K562 (cell line): ENCODE measurements around the gene FOXN1. TPM values are rescaled to one million over a fixed set of nuclear protein-coding genes. Genes with fewer than 3 reads are reported as not detected.

Experiments used
- ATAC-seq: fragments of 200-7000 bp; cut with Tn5 transposase; 3 replicates; pipeline ENCODE4 v1.9.1; 2020; ENCODE audit warnings: moderate library complexity
- BruUV-seq: library from RNA; stranded (reverse); fragments of 400-500 nt; replicated peaks from 2 replicates; lab custom pipeline; 2021; lab: Mats Ljungman, UMichigan
- CTCF ChIA-PET: fragments of 300-600 bp; formaldehyde crosslinking; extraction: SDS; loops from one replicate; lab custom pipeline; 2021; ENCODE audit warnings: low intra/inter-chr PET ratio; lab: Yijun Ruan, JAX
- POLR2A ChIA-PET: fragments of 300-600, 350-650 bp; sonication (Branson Sonifier 250); formaldehyde crosslinking; extraction: SDS; loops from one replicate; lab custom pipeline; 2021; ENCODE audit warnings: antibody characterized with exemption, inconsistent platforms; lab: Yijun Ruan, JAX
- DNase-seq, 4 experiments: peaks; one replicate each; pipeline versions ENCODE4 v3.0.0 to v3.0.0-alpha.2; 2011 to 2018; ENCODE audit warnings: low spot score in 3 of 4, mixed read lengths in 3 of 4; ENCODE audit errors: extremely low read depth in 1 of 4
- FAIRE-seq: peaks from 2 replicates; lab custom pipeline; 2011; peaks lifted over from hg19 to GRCh38; lab: Jason Lieb, UNC
- H2AFZ ChIP-seq: 2 replicates; pipeline ENCODE4 v1.6.0; 2011; ENCODE audit warnings: low read depth, low read length, control low read depth, inconsistent platforms
- H3K27ac ChIP-seq: fragments of 200-600 bp; 3 replicates; pipeline ENCODE4 v1.8.0; 2011; ENCODE audit warnings: low read depth, mild to moderate bottlenecking, control low read depth, inconsistent platforms, low read length, moderate library complexity, mixed read lengths; ENCODE audit errors: extremely low read depth
- H3K27me3 ChIP-seq, 2 experiments: fragments of 300-600 bp in 1 of 2; 2 replicates in 1 of 2; 3 replicates in 1 of 2; pipeline versions ENCODE4 v1.6.0 to v1.8.0; 2011; ENCODE audit warnings: inconsistent platforms in 2 of 2, low read length in 2 of 2, mild to moderate bottlenecking in 1 of 2, mixed read lengths in 1 of 2, moderate library complexity in 1 of 2; ENCODE audit not compliant: control insufficient read depth in 2 of 2, insufficient read depth in 2 of 2
- H3K36me3 ChIP-seq: fragments of 300-600 bp; 3 replicates; pipeline ENCODE4 v1.8.0; 2011; ENCODE audit warnings: mild to moderate bottlenecking, low read length, inconsistent platforms; ENCODE audit not compliant: control insufficient read depth, insufficient read depth
- H3K4me1 ChIP-seq, 2 experiments: fragments of 200-600 bp in 1 of 2; replicated peaks in 1 of 2; 2 replicates in 1 of 2; 3 replicates in 1 of 2; pipeline versions ENCODE4 v1.5.1 to v1.8.0; 2011; ENCODE audit warnings: inconsistent platforms in 2 of 2, low read length in 2 of 2, mild to moderate bottlenecking in 1 of 2, mixed read lengths in 1 of 2, moderate library complexity in 1 of 2; ENCODE audit not compliant: control insufficient read depth in 2 of 2, insufficient read depth in 2 of 2
- H3K4me2 ChIP-seq: 2 replicates; pipeline ENCODE4 v1.6.1; 2011; ENCODE audit warnings: low read length, control low read depth, inconsistent platforms, mixed read lengths; ENCODE audit not compliant: insufficient read depth
- H3K4me3 ChIP-seq: fragments of 200-600 bp; sonication (generic), shearing (Covaris generic); 2 replicates; pipeline ENCODE4 v1.5.1; 2016; ENCODE audit warnings: control low read depth, inconsistent platforms
- H3K79me2 ChIP-seq: fragments of 200-600 bp; 3 replicates; pipeline ENCODE4 v1.8.0; 2011; ENCODE audit warnings: low read length, inconsistent platforms; ENCODE audit not compliant: control insufficient read depth, insufficient read depth
- H3K9ac ChIP-seq, 2 experiments: 2 replicates each; pipeline versions ENCODE4 v1.6.0 to v1.6.1; 2011; ENCODE audit warnings: low read depth in 2 of 2, low read length in 2 of 2, control low read depth in 1 of 2, inconsistent platforms in 1 of 2, mild to moderate bottlenecking in 1 of 2, mixed read lengths in 1 of 2; ENCODE audit not compliant: insufficient read depth in 1 of 2
- H3K9me1 ChIP-seq: one replicate; pipeline ENCODE4 v1.6.0; 2011; ENCODE audit warnings: inconsistent platforms, mild to moderate bottlenecking, low read length, moderate library complexity; ENCODE audit not compliant: control insufficient read depth, insufficient read depth
- H3K9me3 ChIP-seq: replicated peaks from 2 replicates; pipeline ENCODE4 v1.5.1; 2011; ENCODE audit warnings: low read depth, low read length, inconsistent platforms; ENCODE audit not compliant: control insufficient read depth, insufficient read depth
- H4K20me1 ChIP-seq: replicated peaks from 2 replicates; pipeline ENCODE4 v1.6.1; 2011; ENCODE audit warnings: low read length, inconsistent platforms, mixed read lengths; ENCODE audit not compliant: control insufficient read depth, insufficient read depth
- ETS2 ChIP-seq: IDR thresholded peaks from 2 replicates; pipeline ENCODE4 v1.6.1; 2016; ENCODE audit warnings: borderline replicate concordance, missing genetic modification characterization, mild to moderate bottlenecking, moderate library complexity, missing compliant biosample characterization; ENCODE audit not compliant: poor library complexity, severe bottlenecking
- HDGF ChIP-seq: fragments of 450-650 bp; IDR thresholded peaks from 2 replicates; pipeline ENCODE4 v1.6.1; 2016
- SMARCC2 ChIP-seq: fragments of 450-650 bp; IDR thresholded peaks from 2 replicates; pipeline ENCODE4 v1.6.1; 2017; ENCODE audit warnings: antibody characterized with exemption, moderate library complexity, mild to moderate bottlenecking, low read depth
- SRSF1 ChIP-seq: fragments of 200-400 bp; formaldehyde crosslinking; IDR thresholded peaks from 2 replicates; pipeline ENCODE4 v1.6.1; 2017; ENCODE audit warnings: mild to moderate bottlenecking, low read depth, low read length, moderate library complexity
- ZNF165 ChIP-seq: fragments of 250-450 bp; sonication (Bioruptor Pico); IDR thresholded peaks from 2 replicates; pipeline ENCODE4 v1.4.0; 2020; ENCODE audit warnings: borderline replicate concordance
- ZNF785 ChIP-seq: fragments of 250-450 bp; sonication (Bioruptor Pico); IDR thresholded peaks from 2 replicates; pipeline ENCODE4 v1.4.0; 2020; ENCODE audit warnings: mild to moderate bottlenecking
- WGBS: fragments of 100-300 bp; shearing (Covaris generic); methylation state at CpG from one replicate; pipeline ENCODE4 v1.1.6; 2016; ENCODE audit warnings: low coverage, mixed read lengths; ENCODE audit not compliant: insufficient coverage; ENCODE audit errors: missing lambda C conversion rate; 5-methylcytosine and 5-hydroxymethylcytosine counted together
- in situ Hi-C: fragments of 300-500 bp; cut with MboI; formaldehyde crosslinking; loops from 4 replicates; pipeline ENCODE4 v1.15.0; 2018; ENCODE audit warnings: inconsistent platforms, mixed read lengths
- intact Hi-C: fragments of 100-400 bp; cut with micrococcal nuclease; formaldehyde crosslinking; loops from 2 replicates; pipeline ENCODE4 v1.14.2; 2022
- polyA plus RNA-seq, 8 experiments: library from polyadenylated mRNA; depleted of rRNA in 4 of 8; stranded (reverse) in 5 of 8; unstranded in 3 of 8; fragments of >200 nt; fragmentation: Nextera tagmentation in 2 of 8; fragmentation: Illumina TruSeq in 1 of 8; extraction: Ambion mirVana in 2 of 8; extraction: Trizol in 1 of 8; gene quantifications; 2 replicates each; pipeline versions ENCODE4 v1.2.1 to v1.2.3, GENCODE V29; 2011 to 2014; ENCODE audit warnings: inconsistent platforms in 1 of 8, missing spikeins in 1 of 8
- total RNA-seq, 7 experiments: library from RNA; depleted of rRNA in 6 of 7; stranded (reverse); fragments of >200 nt in 6 of 7; fragmentation: Illumina TruSeq in 2 of 7; extraction: Trizol in 2 of 7; gene quantifications; 2 replicates each; pipeline versions ENCODE4 v1.2.1 to v1.2.3, GENCODE V29; 2011 to 2021; ENCODE audit warnings: low replicate concordance in 1 of 7
- TF ChIP-seq, protein P1 (sequence below): fragments of 450-650 bp; IDR thresholded peaks from 2 replicates; pipeline ENCODE4 v1.6.1; 2016; ENCODE audit warnings: mild to moderate bottlenecking, moderate library complexity

Gene FOXN1
- total and polyA plus RNA-seq, 9 of the 15 experiments (the other 6 are each of a cell fraction or from before 2014, with no cell fraction given): not detected

GRCh38 chr17:28501421-28502284 lies 4.5 kb upstream of the FOXN1 start:
- FAIRE-seq: no peak
- in situ Hi-C loops: no loop called here
- POLR2A ChIA-PET: interaction anchor here (0.7 to 1.5 kb wide), 3 partner anchors 24 to 69 kb away, joined by 3 read pairs; no protein-coding TSS in a partner anchor
- peak; percentile 46 for ATAC-seq
- Histone ChIP-seq H3K27ac (no peak overlapping the region), H3K36me3 (no peaks in the 10 kb centered on the region), H3K4me2 (no peak overlapping the region), H3K27me3 (peaks cover 16 to 28% of the 10 kb centered on the region in 2 experiments), H3K4me3 (no peak overlapping the region), H3K79me2 (no peaks in the 10 kb centered on the region)
- DNase-seq: no peak
- 36% methylated on average over 3 of the region's 3 CpGs for WGBS
- intact Hi-C loops: no loop called here
- TF ChIP-seq SMARCC2 (no peak), ZNF785 (no peak), HDGF (no peak), SRSF1 (no peak), ZNF165 (CRISPR knock-in tag) (no peak), ETS2 (tag) (no peak)
- TF ChIP-seq, protein P1, sequence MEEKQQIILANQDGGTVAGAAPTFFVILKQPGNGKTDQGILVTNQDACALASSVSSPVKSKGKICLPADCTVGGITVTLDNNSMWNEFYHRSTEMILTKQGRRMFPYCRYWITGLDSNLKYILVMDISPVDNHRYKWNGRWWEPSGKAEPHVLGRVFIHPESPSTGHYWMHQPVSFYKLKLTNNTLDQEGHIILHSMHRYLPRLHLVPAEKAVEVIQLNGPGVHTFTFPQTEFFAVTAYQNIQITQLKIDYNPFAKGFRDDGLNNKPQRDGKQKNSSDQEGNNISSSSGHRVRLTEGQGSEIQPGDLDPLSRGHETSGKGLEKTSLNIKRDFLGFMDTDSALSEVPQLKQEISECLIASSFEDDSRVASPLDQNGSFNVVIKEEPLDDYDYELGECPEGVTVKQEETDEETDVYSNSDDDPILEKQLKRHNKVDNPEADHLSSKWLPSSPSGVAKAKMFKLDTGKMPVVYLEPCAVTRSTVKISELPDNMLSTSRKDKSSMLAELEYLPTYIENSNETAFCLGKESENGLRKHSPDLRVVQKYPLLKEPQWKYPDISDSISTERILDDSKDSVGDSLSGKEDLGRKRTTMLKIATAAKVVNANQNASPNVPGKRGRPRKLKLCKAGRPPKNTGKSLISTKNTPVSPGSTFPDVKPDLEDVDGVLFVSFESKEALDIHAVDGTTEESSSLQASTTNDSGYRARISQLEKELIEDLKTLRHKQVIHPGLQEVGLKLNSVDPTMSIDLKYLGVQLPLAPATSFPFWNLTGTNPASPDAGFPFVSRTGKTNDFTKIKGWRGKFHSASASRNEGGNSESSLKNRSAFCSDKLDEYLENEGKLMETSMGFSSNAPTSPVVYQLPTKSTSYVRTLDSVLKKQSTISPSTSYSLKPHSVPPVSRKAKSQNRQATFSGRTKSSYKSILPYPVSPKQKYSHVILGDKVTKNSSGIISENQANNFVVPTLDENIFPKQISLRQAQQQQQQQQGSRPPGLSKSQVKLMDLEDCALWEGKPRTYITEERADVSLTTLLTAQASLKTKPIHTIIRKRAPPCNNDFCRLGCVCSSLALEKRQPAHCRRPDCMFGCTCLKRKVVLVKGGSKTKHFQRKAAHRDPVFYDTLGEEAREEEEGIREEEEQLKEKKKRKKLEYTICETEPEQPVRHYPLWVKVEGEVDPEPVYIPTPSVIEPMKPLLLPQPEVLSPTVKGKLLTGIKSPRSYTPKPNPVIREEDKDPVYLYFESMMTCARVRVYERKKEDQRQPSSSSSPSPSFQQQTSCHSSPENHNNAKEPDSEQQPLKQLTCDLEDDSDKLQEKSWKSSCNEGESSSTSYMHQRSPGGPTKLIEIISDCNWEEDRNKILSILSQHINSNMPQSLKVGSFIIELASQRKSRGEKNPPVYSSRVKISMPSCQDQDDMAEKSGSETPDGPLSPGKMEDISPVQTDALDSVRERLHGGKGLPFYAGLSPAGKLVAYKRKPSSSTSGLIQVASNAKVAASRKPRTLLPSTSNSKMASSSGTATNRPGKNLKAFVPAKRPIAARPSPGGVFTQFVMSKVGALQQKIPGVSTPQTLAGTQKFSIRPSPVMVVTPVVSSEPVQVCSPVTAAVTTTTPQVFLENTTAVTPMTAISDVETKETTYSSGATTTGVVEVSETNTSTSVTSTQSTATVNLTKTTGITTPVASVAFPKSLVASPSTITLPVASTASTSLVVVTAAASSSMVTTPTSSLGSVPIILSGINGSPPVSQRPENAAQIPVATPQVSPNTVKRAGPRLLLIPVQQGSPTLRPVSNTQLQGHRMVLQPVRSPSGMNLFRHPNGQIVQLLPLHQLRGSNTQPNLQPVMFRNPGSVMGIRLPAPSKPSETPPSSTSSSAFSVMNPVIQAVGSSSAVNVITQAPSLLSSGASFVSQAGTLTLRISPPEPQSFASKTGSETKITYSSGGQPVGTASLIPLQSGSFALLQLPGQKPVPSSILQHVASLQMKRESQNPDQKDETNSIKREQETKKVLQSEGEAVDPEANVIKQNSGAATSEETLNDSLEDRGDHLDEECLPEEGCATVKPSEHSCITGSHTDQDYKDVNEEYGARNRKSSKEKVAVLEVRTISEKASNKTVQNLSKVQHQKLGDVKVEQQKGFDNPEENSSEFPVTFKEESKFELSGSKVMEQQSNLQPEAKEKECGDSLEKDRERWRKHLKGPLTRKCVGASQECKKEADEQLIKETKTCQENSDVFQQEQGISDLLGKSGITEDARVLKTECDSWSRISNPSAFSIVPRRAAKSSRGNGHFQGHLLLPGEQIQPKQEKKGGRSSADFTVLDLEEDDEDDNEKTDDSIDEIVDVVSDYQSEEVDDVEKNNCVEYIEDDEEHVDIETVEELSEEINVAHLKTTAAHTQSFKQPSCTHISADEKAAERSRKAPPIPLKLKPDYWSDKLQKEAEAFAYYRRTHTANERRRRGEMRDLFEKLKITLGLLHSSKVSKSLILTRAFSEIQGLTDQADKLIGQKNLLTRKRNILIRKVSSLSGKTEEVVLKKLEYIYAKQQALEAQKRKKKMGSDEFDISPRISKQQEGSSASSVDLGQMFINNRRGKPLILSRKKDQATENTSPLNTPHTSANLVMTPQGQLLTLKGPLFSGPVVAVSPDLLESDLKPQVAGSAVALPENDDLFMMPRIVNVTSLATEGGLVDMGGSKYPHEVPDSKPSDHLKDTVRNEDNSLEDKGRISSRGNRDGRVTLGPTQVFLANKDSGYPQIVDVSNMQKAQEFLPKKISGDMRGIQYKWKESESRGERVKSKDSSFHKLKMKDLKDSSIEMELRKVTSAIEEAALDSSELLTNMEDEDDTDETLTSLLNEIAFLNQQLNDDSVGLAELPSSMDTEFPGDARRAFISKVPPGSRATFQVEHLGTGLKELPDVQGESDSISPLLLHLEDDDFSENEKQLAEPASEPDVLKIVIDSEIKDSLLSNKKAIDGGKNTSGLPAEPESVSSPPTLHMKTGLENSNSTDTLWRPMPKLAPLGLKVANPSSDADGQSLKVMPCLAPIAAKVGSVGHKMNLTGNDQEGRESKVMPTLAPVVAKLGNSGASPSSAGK: no peak
- TF ChIP-seq, all 486 proteins: peak for 0
- Histone ChIP-seq H4K20me1 (0 out of 2 replicates have a peak, but pooled peaks cover 3% of the 10 kb centered on the region), H2AFZ (no peak overlapping the region), H3K9ac (no peak overlapping the region), H3K9me3 (no peaks in the 10 kb centered on the region), H3K9me1 (no peaks in the 10 kb centered on the region), H3K4me1 (peaks cover 0 to 18% of the 10 kb centered on the region in 2 experiments; a peak in 2 of 5 replicates)
- CTCF ChIA-PET: no interaction called here
- BruUV-seq: no TSS peak
